Measurements from ENCODE around the gene KLHL22.

KLHL22 gene

GRCh38 chr22:20526628-20527355, 31.2 kb upstream of the KLHL22 start:
- Histone ChIP-seq H3K4me3 (0 out of 2 replicates have a peak overlapping the region, but pooled peaks have one; percentile 22), H3K27ac (peak overlapping the region; percentile 69), H3K36me3 (ENCODE audit: insufficient read depth, low read length) (peaks cover 14% of the 10 kb centered on the region), H3K9me3 (ENCODE audit: low read depth, low read length) (no peaks in the 10 kb centered on the region), H3K9ac (ENCODE audit: insufficient read length) (no peak overlapping the region)
- TF ChIP-seq FOXP2 (optimal IDR thresholded peaks at IDR 0.05; ENCODE audit: control extremely low read depth, extremely low read length, insufficient read depth) (no peak), EZH2 (IDR thresholded peaks at IDR 0.05) (no peak), POLR2AphosphoS5 (IDR thresholded peaks at IDR 0.05; ENCODE audit: borderline replicate concordance, low read depth, low read length) (no peak)
- DNase-seq (ENCODE audit: low read depth, low spot score): peak; percentile 24

- no peak overlapping the region for H3K9ac ChIP-seq (ENCODE audit: insufficient read length)
- no peak for DNase-seq (ENCODE audit: low read depth, low spot score)
- H3K4me3 ChIP-seq: no peak overlapping the region
- peak overlapping the region; percentile 69 for H3K27ac ChIP-seq
- no peaks in the 10 kb centered on the region for H3K9me3 ChIP-seq (ENCODE audit: low read depth, low read length)
- TF ChIP-seq EZH2 (IDR thresholded peaks at IDR 0.05) (no peak), FOXP2 (optimal IDR thresholded peaks at IDR 0.05; ENCODE audit: control extremely low read depth, extremely low read length, insufficient read depth) (no peak), POLR2AphosphoS5 (IDR thresholded peaks at IDR 0.05; ENCODE audit: borderline replicate concordance, low read depth, low read length) (no peak)
- H3K36me3 ChIP-seq (ENCODE audit: insufficient read depth, low read length): peaks cover 14% of the 10 kb centered on the region
These were observed 30.7 kb upstream of the KLHL22 start for GRCh38 chr22:20526305-20526627.

- H3K9ac ChIP-seq (ENCODE audit: insufficient read length): no peak overlapping the region
- no peak overlapping the region for H3K4me3 ChIP-seq
- no peaks in the 10 kb centered on the region for H3K9me3 ChIP-seq (ENCODE audit: low read depth, low read length)
- TF ChIP-seq FOXP2 (optimal IDR thresholded peaks at IDR 0.05; ENCODE audit: control extremely low read depth, extremely low read length, insufficient read depth) (no peak), EZH2 (IDR thresholded peaks at IDR 0.05) (no peak), POLR2AphosphoS5 (IDR thresholded peaks at IDR 0.05; ENCODE audit: borderline replicate concordance, low read depth, low read length) (no peak)
- no peak overlapping the region for H3K27ac ChIP-seq
- H3K36me3 ChIP-seq (ENCODE audit: insufficient read depth, low read length): peaks cover 17% of the 10 kb centered on the region
- DNase-seq (ENCODE audit: low read depth, low spot score): no peak
These were observed 29.5 kb upstream of the KLHL22 start for GRCh38 chr22:20525048-20525447.

GRCh38 chr22:20524004-20524481, 28.4 kb upstream of the KLHL22 start:
- H3K4me3 ChIP-seq: no peak overlapping the region
- peak overlapping the region; percentile 60; the same call in 1 of the 2 replicates for H3K27ac ChIP-seq
- H3K9ac ChIP-seq (ENCODE audit: insufficient read length): no peak overlapping the region
- peaks cover 27% of the 10 kb centered on the region for H3K36me3 ChIP-seq (ENCODE audit: insufficient read depth, low read length)
- DNase-seq (ENCODE audit: low read depth, low spot score): no peak
- TF ChIP-seq EZH2 (IDR thresholded peaks at IDR 0.05): no peak
- no peak for TF ChIP-seq FOXP2 (optimal IDR thresholded peaks at IDR 0.05; ENCODE audit: control extremely low read depth, extremely low read length, insufficient read depth)
- TF ChIP-seq POLR2AphosphoS5 (IDR thresholded peaks at IDR 0.05; ENCODE audit: borderline replicate concordance, low read depth, low read length): no peak
- H3K9me3 ChIP-seq (ENCODE audit: low read depth, low read length): no peaks in the 10 kb centered on the region

- Histone ChIP-seq H3K36me3 (ENCODE audit: insufficient read depth, low read length) (peaks cover 22% of the 10 kb centered on the region), H3K9ac (ENCODE audit: insufficient read length) (no peak overlapping the region), H3K4me3 (no peak overlapping the region), H3K9me3 (ENCODE audit: low read depth, low read length) (no peaks in the 10 kb centered on the region), H3K27ac (peak overlapping the region; percentile 60)
- no peak for DNase-seq (ENCODE audit: low read depth, low spot score)
- no peak for TF ChIP-seq FOXP2 (optimal IDR thresholded peaks at IDR 0.05; ENCODE audit: control extremely low read depth, extremely low read length, insufficient read depth)
- TF ChIP-seq POLR2AphosphoS5 (IDR thresholded peaks at IDR 0.05; ENCODE audit: borderline replicate concordance, low read depth, low read length): no peak
- TF ChIP-seq EZH2 (IDR thresholded peaks at IDR 0.05): no peak
These were observed 27.7 kb upstream of the KLHL22 start for GRCh38 chr22:20523086-20523983.

- H3K27ac ChIP-seq: no peak overlapping the region
- H3K4me3 ChIP-seq: no peak overlapping the region
- H3K36me3 ChIP-seq (ENCODE audit: insufficient read depth, low read length): peaks cover 22% of the 10 kb centered on the region
- no peak overlapping the region for H3K9ac ChIP-seq (ENCODE audit: insufficient read length)
- no peak for DNase-seq (ENCODE audit: low read depth, low spot score)
- no peaks in the 10 kb centered on the region for H3K9me3 ChIP-seq (ENCODE audit: low read depth, low read length)
- no peak for TF ChIP-seq POLR2AphosphoS5 (IDR thresholded peaks at IDR 0.05; ENCODE audit: borderline replicate concordance, low read depth, low read length)
- TF ChIP-seq EZH2 (IDR thresholded peaks at IDR 0.05): no peak
- TF ChIP-seq FOXP2 (optimal IDR thresholded peaks at IDR 0.05; ENCODE audit: control extremely low read depth, extremely low read length, insufficient read depth): no peak
These were observed 26.8 kb upstream of the KLHL22 start for GRCh38 chr22:20522134-20523004.

GRCh38 chr22:20520093-20520511, 24.5 kb upstream of the KLHL22 start:
- H3K9me3 ChIP-seq (ENCODE audit: low read depth, low read length): no peaks in the 10 kb centered on the region
- TF ChIP-seq FOXP2 (optimal IDR thresholded peaks at IDR 0.05; ENCODE audit: control extremely low read depth, extremely low read length, insufficient read depth): no peak
- no peak for TF ChIP-seq POLR2AphosphoS5 (IDR thresholded peaks at IDR 0.05; ENCODE audit: borderline replicate concordance, low read depth, low read length)
- TF ChIP-seq EZH2 (IDR thresholded peaks at IDR 0.05): no peak
- no peak overlapping the region for H3K9ac ChIP-seq (ENCODE audit: insufficient read length)

More at GRCh38 chr22:20520093-20520511, 24.5 kb upstream of the KLHL22 start:
- Histone ChIP-seq H3K27ac (no peak overlapping the region), H3K4me3 (no peak overlapping the region), H3K36me3 (ENCODE audit: insufficient read depth, low read length) (peaks cover 22% of the 10 kb centered on the region)
- DNase-seq (ENCODE audit: low read depth, low spot score): no peak
